HG02840 (cell line): Measurements from ENCODE around the gene MAPK6.
A peak's percentile ranks its signal among the peaks of the same experiment; 100 is the strongest.

ENCODE experiments used
- ATAC-seq: cut with Tn5 transposase; IDR thresholded peaks from one replicate; pipeline ENCODE4 v1.9.1; 2021; ENCODE audit warnings: mild to moderate bottlenecking, moderate library complexity, moderate number of reproducible peaks; ENCODE audit not compliant: unreplicated experiment, low FRiP score

Gene MAPK6

GRCh38 chr15:52100807-52101442, 81.9 kb downstream of the MAPK6 start:
- no peak for ATAC-seq

- no peak for ATAC-seq
Observed at GRCh38 chr15:52101542-52102323, 82.7 kb downstream of the MAPK6 start.

- ATAC-seq = no peak
Observed at GRCh38 chr15:52102463-52102862, 83.4 kb downstream of the MAPK6 start.

- ATAC-seq = peak; percentile 60
Observed at GRCh38 chr15:52103217-52104207, 84.5 kb downstream of the MAPK6 start.

GRCh38 chr15:52104532-52105004, 85.5 kb downstream of the MAPK6 start:
- ATAC-seq = no peak

- ATAC-seq = no peak
Observed at GRCh38 chr15:52105846-52106245, 86.8 kb downstream of the MAPK6 start.

- ATAC-seq = no peak
Observed at GRCh38 chr15:52106641-52107040, 87.6 kb downstream of the MAPK6 start.

- ATAC-seq = no peak
Observed at GRCh38 chr15:52107238-52107637, 88.2 kb downstream of the MAPK6 start.

GRCh38 chr15:52109559-52110451, 90.8 kb downstream of the MAPK6 start:
- peak; percentile 42 for ATAC-seq

GRCh38 chr15:52111517-52112202, 92.6 kb downstream of the MAPK6 start:
- ATAC-seq = no peak

- no peak for ATAC-seq
Observed at GRCh38 chr15:52112203-52112750, 93.3 kb downstream of the MAPK6 start.

GRCh38 chr15:52113235-52113634, 94.2 kb downstream of the MAPK6 start:
- ATAC-seq = no peak

GRCh38 chr15:52113708-52114107, 94.7 kb downstream of the MAPK6 start:
- ATAC-seq = no peak

GRCh38 chr15:52114261-52115055, 95.4 kb downstream of the MAPK6 start:
- no peak for ATAC-seq

GRCh38 chr15:52115598-52116427, 96.8 kb downstream of the MAPK6 start:
- ATAC-seq = no peak
